CD4-positive, alpha-beta T cell treated with Interleukin-4 for 4 hours (primary cell): ENCODE measurements around the gene STPG1.

Experiments
- DNase-seq: peaks from one replicate; pipeline ENCODE4 v3.0.0-alpha.2; 2020

STPG1 gene

GRCh38 chr1:24426744-24427544, 13.4 kb upstream of the STPG1 start:
- DNase-seq, result no peak

GRCh38 chr1:24425922-24426321, 12.3 kb upstream of the STPG1 start:
- no peak for DNase-seq

- no peak for DNase-seq
These were observed 11.9 kb upstream of the STPG1 start for GRCh38 chr1:24425441-24425840.

GRCh38 chr1:24424990-24425389, 11.4 kb upstream of the STPG1 start:
- no peak for DNase-seq

GRCh38 chr1:24424207-24424606, 10.6 kb upstream of the STPG1 start:
- no peak for DNase-seq

GRCh38 chr1:24421502-24421901, 7.9 kb upstream of the STPG1 start:
- DNase-seq, result no peak

GRCh38 chr1:24420547-24420946, 7.0 kb upstream of the STPG1 start:
- no peak for DNase-seq

- DNase-seq, result no peak
These were observed 5.5 kb upstream of the STPG1 start for GRCh38 chr1:24418898-24419628.

- DNase-seq, result no peak
These were observed 4.1 kb upstream of the STPG1 start for GRCh38 chr1:24417681-24418080.

GRCh38 chr1:24416666-24417391, 3.2 kb upstream of the STPG1 start:
- peak; percentile 64 for DNase-seq

- DNase-seq, result no peak
These were observed 2.5 kb upstream of the STPG1 start for GRCh38 chr1:24415910-24416665.

GRCh38 chr1:24415334-24415909, 1.8 kb upstream of the STPG1 start, which contains the start of gene NIPAL3:
NIPAL3 (plus strand) TSS chr1:24415802; CDS start chr1:24419548, 3,746 bp downstream.
- peak; percentile 99 for DNase-seq

- no peak for DNase-seq
These were observed 1.3 kb upstream of the STPG1 start for GRCh38 chr1:24414775-24415333.

GRCh38 chr1:24412408-24412807, 1.2 kb downstream of the STPG1 start:
- DNase-seq, result no peak

- no peak for DNase-seq
These were observed 1.6 kb downstream of the STPG1 start for GRCh38 chr1:24411963-24412362.

- no peak for DNase-seq
These were observed 2.8 kb downstream of the STPG1 start for GRCh38 chr1:24410750-24411149.

- no peak for DNase-seq
These were observed 4.0 kb downstream of the STPG1 start for GRCh38 chr1:24409535-24409934.

GRCh38 chr1:24406788-24407187, 6.8 kb downstream of the STPG1 start:
- no peak for DNase-seq

GRCh38 chr1:24403806-24404205, 9.8 kb downstream of the STPG1 start:
- no peak for DNase-seq

GRCh38 chr1:24400065-24400464, 13.5 kb downstream of the STPG1 start:
- no peak for DNase-seq

GRCh38 chr1:24393892-24394291, 19.7 kb downstream of the STPG1 start:
- no peak for DNase-seq
